Globus pallidus (tissue), 1 donor: ENCODE data around the gene APBA2.

Experiments
- DNase-seq: peaks from one replicate; pipeline ENCODE4 v3.0.0-alpha.2; 2015; ENCODE audit warnings: low spot score

APBA2 gene

DNA sequence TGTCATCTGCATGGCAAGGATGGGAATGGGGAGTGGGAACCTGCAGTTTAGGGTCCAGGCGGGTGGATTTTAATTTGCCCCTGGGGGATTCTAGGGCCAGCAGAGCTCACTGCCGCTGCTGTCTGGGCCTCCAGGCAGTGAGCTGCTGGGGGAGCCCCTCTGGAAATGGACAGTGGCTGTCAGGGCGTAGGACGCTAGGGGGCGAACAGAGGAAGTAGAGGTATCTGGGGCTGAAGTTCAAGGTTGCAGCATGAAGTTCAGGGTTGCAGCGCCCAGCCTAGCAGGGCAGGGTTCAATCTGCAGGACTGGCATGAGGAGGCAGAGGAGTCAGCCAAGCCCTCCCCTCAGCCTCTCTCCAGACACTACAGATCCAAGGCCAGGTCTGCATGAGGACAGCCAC lies 49.5 kb downstream of the APBA2 start:
- DNase-seq: no peak

GRCh38 chr15:28936081-28936480 lies 50.3 kb downstream of the APBA2 start:
- DNase-seq: peak; percentile 60

GRCh38 chr15:28936481-28936881 lies 50.7 kb downstream of the APBA2 start:
- DNase-seq: no peak

DNA sequence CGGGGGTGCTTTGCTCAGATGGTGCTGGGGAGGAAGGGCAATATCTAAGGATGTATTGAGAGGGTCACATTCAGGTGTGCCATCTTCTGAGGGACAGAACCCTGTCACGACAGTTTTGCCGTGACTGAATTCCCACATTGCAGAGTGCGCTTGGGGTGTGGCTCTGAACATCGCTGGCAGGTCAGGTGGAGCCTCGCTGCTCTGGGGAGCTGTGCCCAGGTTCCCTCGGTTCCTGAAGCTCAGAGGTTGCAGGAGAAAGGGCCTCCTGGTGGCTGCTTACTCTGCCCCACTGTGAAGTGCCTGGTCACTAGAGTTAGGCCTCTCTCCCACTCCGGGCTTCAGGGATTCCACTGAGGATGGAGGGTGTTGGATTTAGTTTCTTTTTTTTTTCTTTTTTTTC lies 51.5 kb downstream of the APBA2 start:
- DNase-seq: no peak

GRCh38 chr15:28942046-28942445 lies 56.3 kb downstream of the APBA2 start:
- DNase-seq: no peak

- no peak for DNase-seq
Observed at GRCh38 chr15:28942571-28942970, 56.8 kb downstream of the APBA2 start.

DNA sequence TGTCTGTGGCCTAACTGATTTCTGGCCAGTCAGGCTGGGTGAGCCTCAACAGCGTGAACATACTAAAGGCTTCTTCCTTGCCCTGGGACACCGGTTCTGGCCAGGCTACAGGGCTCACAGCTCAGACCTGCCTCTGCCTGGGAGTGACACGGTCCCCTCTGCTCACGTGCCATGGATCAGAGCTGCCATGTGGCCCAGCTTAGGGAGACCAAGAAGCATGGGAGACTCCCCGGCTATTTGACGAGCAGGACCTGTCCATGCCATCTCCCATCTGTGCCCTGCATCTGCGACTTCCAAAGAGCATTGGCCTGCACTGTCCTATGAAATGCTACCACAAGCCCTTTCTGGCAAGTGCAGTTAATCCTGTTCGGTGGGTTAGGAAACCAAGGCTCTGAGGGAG lies 57.4 kb downstream of the APBA2 start:
- no peak for DNase-seq

- no peak for DNase-seq
Observed at GRCh38 chr15:28943611-28944230, 57.9 kb downstream of the APBA2 start.

DNA sequence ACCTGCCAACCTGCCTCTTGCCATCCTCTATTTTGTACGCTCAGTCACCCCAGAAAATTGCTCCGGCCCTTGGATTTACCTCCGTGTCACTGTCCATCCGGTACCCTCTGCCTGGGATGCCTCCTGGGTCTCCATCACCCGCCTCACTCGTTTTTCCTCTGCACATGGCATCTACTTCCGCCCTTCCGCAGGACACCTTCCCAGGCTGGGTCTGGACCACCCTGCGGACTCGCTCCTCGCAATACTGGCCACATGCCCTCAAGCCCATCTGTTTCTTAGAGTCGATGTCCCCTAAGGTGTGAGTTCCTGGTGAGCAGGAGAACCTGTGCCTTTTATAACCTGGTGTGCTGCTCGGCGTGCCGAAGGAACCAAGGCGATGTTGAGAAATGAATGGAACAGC lies 58.5 kb downstream of the APBA2 start:
- no peak for DNase-seq

GRCh38 chr15:28944696-28945300 lies 59.0 kb downstream of the APBA2 start:
- no peak for DNase-seq

GRCh38 chr15:28945626-28946230 lies 60.0 kb downstream of the APBA2 start:
- no peak for DNase-seq

DNA sequence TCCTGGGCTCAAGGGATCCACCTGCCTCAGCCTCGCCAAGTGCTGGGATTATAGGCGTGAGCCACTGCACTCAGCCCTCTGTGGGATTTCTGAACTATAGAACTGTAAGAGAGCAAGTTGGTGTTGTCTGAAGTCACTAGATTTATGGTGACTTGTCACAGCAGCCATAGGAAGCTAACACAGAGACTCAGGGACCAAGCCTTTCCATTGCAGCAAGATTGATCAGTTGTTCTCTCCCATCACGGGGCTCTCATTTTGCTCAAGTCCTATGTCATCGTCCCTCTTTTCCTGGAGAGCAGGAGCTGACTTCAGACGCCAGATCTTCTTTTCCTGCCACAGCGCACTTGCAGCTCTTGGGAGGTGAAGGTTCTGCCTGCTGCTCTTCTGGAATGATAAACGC lies 61.0 kb downstream of the APBA2 start:
- DNase-seq: no peak

- no peak for DNase-seq
Observed at GRCh38 chr15:28947221-28947674, 61.5 kb downstream of the APBA2 start.

DNA sequence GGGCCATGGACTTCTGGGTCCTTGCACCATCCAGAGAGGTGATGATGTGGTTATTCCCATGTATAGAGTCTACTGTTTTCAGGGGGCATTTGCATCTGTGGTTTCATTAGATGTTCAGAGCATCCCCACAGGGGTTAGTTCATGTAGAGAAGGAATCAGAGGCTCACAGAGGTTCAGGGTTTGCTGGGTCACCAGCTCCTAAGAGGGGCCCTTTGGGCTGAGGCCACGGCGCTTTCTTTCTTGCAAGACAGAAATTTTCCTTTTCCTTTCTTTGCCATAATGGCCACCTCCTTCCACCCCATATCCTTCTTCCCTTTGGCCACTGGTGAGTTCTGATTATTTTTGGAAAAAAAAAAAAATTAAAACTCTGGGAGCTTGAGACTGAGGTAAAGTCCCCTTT lies 62.3 kb downstream of the APBA2 start:
- no peak for DNase-seq

DNA sequence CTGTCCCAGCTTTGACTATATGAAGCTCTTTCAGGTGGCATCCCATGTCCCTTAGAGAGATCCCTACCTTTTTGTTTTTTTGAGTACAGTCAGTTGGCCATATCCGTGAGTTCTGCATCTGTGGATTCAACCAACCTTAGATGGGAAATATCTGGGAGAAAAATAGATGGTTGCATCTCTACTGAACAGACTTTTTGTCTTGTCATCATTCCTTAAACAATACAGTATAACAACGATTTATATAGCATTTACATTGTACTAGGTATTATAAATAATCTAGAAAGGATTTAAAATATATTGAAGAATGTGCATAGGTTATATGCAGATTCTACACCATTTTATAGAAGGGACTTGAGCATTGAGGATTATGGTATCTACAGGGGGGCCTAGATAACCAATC lies 65.1 kb downstream of the APBA2 start:
- DNase-seq: no peak

- no peak for DNase-seq
Observed at GRCh38 chr15:28952666-28953491, 67.1 kb downstream of the APBA2 start.

DNA sequence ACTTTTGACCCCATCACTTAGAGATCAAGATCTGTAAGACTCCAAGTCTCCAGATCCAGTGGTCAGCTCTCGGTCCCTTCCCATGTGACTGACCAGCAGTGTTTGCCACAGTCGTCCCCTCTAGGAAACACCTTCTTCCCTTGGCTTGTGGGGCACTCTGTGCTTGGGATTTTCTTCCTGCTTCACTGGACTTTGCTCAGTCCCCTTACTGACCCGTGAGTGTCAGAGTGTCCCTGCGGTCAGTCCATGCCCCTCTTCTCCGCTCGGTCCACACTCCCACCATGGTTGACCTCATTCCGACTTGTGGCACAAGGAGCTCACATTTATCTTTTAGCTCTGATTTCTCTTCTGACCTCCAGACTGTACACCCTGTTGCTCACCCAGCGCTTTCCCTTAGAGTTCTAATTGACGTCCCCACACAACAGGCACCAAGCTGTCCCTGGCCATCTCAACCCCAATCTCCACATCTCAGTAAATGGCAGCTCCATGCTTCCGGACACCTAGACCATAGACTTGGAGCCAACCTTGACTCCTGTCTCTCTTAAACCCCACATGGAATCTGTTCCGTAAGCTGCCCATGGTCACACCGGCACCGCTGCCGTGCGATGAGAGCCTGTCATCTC lies 67.9 kb downstream of the APBA2 start:
- no peak for DNase-seq

DNA sequence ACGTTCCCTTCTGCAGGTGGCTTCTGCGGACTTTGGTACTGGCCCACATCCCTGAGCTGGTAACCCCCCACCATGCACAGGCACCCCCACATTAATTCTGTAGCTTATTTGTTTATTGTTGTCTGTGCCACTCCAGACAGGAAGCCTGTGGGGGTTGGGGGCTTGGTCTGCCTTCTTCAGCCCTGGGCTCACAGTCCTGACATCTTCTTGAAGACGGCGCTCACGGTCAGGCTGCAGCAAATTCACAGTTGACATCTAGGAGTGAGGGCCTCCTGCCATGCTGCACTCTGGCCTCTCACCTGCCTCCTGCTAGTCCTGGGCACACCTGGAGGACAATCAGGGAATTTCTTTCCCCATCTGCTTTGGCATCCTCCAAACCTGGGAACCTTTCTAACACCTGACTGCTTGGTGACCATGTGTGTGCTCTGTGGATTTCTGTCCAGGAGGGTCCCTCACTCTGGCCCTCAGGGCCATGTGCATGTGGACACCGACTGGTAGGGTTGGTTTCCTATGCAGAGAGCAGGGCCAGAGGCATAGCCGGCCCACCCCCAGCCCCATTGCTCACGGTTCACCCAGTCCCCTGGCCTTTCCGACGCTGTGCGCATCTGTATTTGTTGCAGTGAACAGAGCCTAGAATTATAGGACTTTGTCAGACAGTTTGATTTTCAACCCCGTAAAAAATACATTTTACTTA lies 68.8 kb downstream of the APBA2 start:
- DNase-seq: no peak

DNA sequence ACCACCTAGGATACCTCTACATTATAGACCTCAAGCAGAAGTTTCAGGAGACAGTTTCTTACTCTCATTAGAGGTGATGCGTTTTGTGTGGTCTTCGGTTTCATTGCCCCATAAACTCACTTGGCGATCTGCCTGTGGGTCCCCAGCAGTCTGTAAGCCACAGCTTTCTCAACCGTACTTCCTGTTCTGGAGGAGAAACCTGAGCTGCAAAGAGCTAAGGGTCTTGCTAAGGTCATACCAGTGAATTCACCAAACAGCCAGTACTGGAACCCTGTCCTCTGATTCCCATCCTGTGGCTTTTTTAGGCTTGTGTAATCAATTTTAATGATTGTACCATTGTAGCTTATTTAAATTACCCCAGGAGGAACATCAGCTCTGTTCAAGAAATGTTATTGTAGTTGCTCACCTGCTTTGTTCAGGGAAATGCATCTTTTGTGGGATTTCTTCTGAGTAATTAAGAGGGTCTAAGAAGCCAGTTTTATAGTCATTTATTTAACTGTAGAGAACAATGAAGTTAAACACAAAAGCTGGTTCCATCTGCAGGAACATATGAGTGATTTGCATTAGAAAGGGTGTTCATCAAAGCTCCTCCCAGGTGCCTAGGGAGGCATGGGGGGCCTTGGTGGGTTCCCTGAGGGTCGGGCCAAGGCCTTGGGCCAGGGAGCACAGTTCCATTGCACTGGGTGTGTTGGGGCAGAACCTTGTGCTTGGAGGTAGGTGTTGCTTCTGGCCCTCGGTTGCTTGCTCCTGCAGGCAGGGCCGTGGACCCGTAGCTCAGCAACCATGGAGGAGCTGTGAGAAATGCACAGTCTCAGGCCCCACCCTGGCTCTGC lies 69.6 kb downstream of the APBA2 start:
- DNase-seq: no peak

GRCh38 chr15:28955993-28956421 lies 70.2 kb downstream of the APBA2 start:
- DNase-seq: no peak

DNA sequence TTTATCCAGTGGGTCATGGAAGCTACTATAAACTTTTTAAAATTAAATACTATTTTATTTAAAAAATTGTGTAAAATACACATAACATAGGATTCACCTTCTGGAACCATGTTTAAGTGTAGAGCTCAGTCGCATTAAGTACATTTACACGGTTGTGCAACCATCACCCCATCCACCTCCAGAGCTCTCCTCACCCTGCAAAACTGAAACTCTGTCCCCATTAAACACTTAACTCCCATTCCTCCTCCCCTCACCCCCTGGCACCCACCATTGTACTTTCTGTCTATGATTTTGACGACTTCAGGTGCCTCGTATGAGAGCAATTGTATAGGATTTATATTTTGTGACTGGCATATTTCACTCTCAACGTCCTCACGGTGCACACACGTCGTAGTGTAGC lies 70.7 kb downstream of the APBA2 start:
- DNase-seq: no peak
